ENCODE measurements around the gene SLC16A8.
"Not testable (repeated sequence)": the region's sequence is repeated elsewhere in the genome, so short reads cannot be mapped to it uniquely, and the experiment has no call there.

Gene SLC16A8

GRCh38 chr22:38086001-38086845 lies 2.2 kb upstream of the SLC16A8 start:
- no peak for DNase-seq (ENCODE audit: low spot score)

- DNase-seq (ENCODE audit: low spot score), result no peak
These were observed 1.5 kb upstream of the SLC16A8 start for GRCh38 chr22:38085501-38085900.

- no peak for DNase-seq (ENCODE audit: low spot score)
These were observed 1.1 kb upstream of the SLC16A8 start for GRCh38 chr22:38085056-38085455.

GRCh38 chr22:38082986-38083710 lies 836 bp downstream of the SLC16A8 start:
- DNase-seq (ENCODE audit: low spot score), result no peak

GRCh38 chr22:38081941-38082828 lies 1.8 kb downstream of the SLC16A8 start:
- DNase-seq (ENCODE audit: low spot score), result no peak

GRCh38 chr22:38081636-38081940 lies 2.4 kb downstream of the SLC16A8 start:
- DNase-seq (ENCODE audit: low spot score), result no peak

- DNase-seq (ENCODE audit: low spot score), result no peak
These were observed 2.9 kb downstream of the SLC16A8 start for GRCh38 chr22:38080850-38081635.

- DNase-seq (ENCODE audit: low spot score), result no peak
These were observed 3.5 kb downstream of the SLC16A8 start for GRCh38 chr22:38080474-38080849.

GRCh38 chr22:38079804-38080203 lies 4.2 kb downstream of the SLC16A8 start:
- DNase-seq (ENCODE audit: low spot score), result no peak

GRCh38 chr22:38079208-38079607 lies 4.8 kb downstream of the SLC16A8 start:
- not testable (repeated sequence) for DNase-seq (ENCODE audit: low spot score)

- no peak for DNase-seq (ENCODE audit: low spot score)
These were observed 5.7 kb downstream of the SLC16A8 start for GRCh38 chr22:38078046-38078840.

GRCh38 chr22:38077595-38077994 lies 6.4 kb downstream of the SLC16A8 start:
- DNase-seq (ENCODE audit: low spot score), result no peak

- no peak for DNase-seq (ENCODE audit: low spot score)
These were observed 6.9 kb downstream of the SLC16A8 start for GRCh38 chr22:38077096-38077495.

- no peak for DNase-seq (ENCODE audit: low spot score)
These were observed 8.0 kb downstream of the SLC16A8 start for GRCh38 chr22:38075961-38076360.

- DNase-seq (ENCODE audit: low spot score), result no peak
These were observed 8.7 kb downstream of the SLC16A8 start for GRCh38 chr22:38075105-38075825.

GRCh38 chr22:38074181-38075104 lies 9.5 kb downstream of the SLC16A8 start:
- DNase-seq (ENCODE audit: low spot score), result no peak

- DNase-seq (ENCODE audit: low spot score), result no peak
These were observed 10.5 kb downstream of the SLC16A8 start for GRCh38 chr22:38073150-38074130.

Measured in pons (tissue), 1 donor.